Colonic mucosa (tissue), 4 donors: ENCODE results near the gene FBXL20. TPM values are rescaled to one million over a fixed set of nuclear protein-coding genes. Genes with fewer than 3 reads are reported as not detected.

Experiments used
- DNase-seq: peaks from one replicate; pipeline ENCODE4 v3.0.0-alpha.2; 2020
- H3K27ac ChIP-seq: fragments of 200-600 bp; one replicate; pipeline ENCODE4 v1.8.0; 2021
- H3K27me3 ChIP-seq: fragments of 200-600 bp; one replicate; pipeline ENCODE4 v1.8.0; 2021
- H3K36me3 ChIP-seq: fragments of 200-600 bp; one replicate; pipeline ENCODE4 v1.8.0; 2021
- H3K4me1 ChIP-seq: fragments of 200-600 bp; one replicate; pipeline ENCODE4 v1.8.0; 2021; ENCODE audit warnings: mild to moderate bottlenecking
- H3K4me3 ChIP-seq: fragments of 200-600 bp; one replicate; pipeline ENCODE4 v1.8.0; 2021
- H3K9ac ChIP-seq, 2 donors: one replicate each; pipeline ENCODE4 v1.7.0; 2013; ENCODE audit warnings: control low read depth in 2 of 2, low read depth in 2 of 2, low read length in 2 of 2
- H3K9me3 ChIP-seq: fragments of 200-600 bp; one replicate; pipeline ENCODE4 v1.8.0; 2021
- CTCF ChIP-seq: fragments of 200-600 bp; IDR thresholded peaks from one replicate; pipeline ENCODE4 v1.8.0; 2022; ENCODE audit warnings: antibody characterized with exemption, mild to moderate bottlenecking
- intact Hi-C: fragments of 100-400 bp; cut with DNase I; formaldehyde crosslinking; loops from one replicate; pipeline ENCODE4 v1.14.1; 2022
- total RNA-seq, 2 donors: library from RNA; stranded (reverse); fragmentation: NEBNext Ultra II Directional in 1 of 2; extraction: Animal tissue kit (Norgen Biotek cat#: 25700) in 1 of 2; gene quantifications; one replicate each; pipeline ENCODE4 v1.2.1, GENCODE V29; 2021
- donor health status: healthy.
- donor health status: DM: no; HTN: no; CAD: no.
- donor health status: DM: no; HTN: no; CAD: no.

Gene FBXL20
- total RNA-seq, 2 donors from 2014 or later, result 12.5 to 22.2 TPM

- no peak for TF ChIP-seq CTCF
- Histone ChIP-seq H3K9me3 (no peaks in the 10 kb centered on the region), H3K27me3 (no peaks in the 10 kb centered on the region), H3K27ac (no peak overlapping the region), H3K36me3 (no peaks in the 10 kb centered on the region), H3K4me3 (no peak overlapping the region), H3K9ac (no peak overlapping the region), H3K4me1 (no peaks in the 10 kb centered on the region)
- intact Hi-C loops, result no loop called here
- no peak for DNase-seq
Observed at GRCh38 chr17:39359994-39360393, 41.4 kb downstream of the FBXL20 start.

DNA sequence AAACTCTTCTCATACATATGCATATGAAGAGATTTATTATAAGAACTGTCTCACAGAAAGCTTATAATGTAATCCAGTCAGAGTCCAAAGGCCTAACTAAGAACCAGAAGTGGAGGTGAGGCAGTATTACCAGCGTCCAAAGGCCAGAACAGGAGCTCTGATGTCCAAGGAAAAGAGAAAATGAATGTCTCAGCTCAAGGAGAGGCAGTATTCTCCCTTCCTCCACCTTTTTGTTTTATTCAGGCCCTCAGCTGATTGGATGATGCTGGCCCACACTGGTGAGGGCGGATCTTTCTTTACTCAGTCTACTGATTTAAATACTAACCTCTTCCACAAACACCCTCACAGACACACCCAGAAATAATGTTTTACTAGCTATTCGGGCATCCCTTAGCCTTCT lies 43.4 kb downstream of the FBXL20 start:
- no peak for TF ChIP-seq CTCF
- peak; percentile 69 for DNase-seq
- intact Hi-C loops, result no loop called here
- no peak overlapping the region for H3K4me3 ChIP-seq
- no peaks in the 10 kb centered on the region for H3K9me3 ChIP-seq
- H3K9ac ChIP-seq, result no peak overlapping the region
- no peaks in the 10 kb centered on the region for H3K27me3 ChIP-seq
- no peaks in the 10 kb centered on the region for H3K4me1 ChIP-seq
- no peaks in the 10 kb centered on the region for H3K36me3 ChIP-seq
- peak overlapping the region; percentile 62 for H3K27ac ChIP-seq

DNA sequence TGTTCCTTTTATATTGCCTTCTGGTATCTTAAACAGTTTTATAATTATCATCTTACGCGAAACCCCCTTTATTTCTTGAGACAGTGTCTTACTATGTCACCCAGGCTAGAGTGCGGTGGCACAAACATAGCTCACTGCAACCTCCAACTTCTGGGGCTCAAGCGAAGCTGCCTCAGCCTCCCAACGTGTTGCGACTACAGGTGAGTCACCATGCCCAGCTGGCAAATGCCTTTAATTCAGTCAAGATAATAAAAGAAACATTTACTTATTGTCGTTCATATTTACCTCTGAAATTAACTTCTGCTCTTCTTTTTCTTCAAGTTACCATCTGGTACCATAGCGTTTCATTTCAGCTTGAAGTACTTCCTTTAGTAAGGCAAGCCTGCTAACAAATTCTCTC lies 43.9 kb downstream of the FBXL20 start:
- no peak overlapping the region for H3K4me3 ChIP-seq
- intact Hi-C loops, result no loop called here
- no peak overlapping the region for H3K9ac ChIP-seq
- TF ChIP-seq CTCF, result no peak
- H3K36me3 ChIP-seq, result no peaks in the 10 kb centered on the region
- peak overlapping the region; percentile 62 for H3K27ac ChIP-seq
- no peaks in the 10 kb centered on the region for H3K9me3 ChIP-seq
- DNase-seq, result no peak
- no peaks in the 10 kb centered on the region for H3K4me1 ChIP-seq
- no peaks in the 10 kb centered on the region for H3K27me3 ChIP-seq

DNA sequence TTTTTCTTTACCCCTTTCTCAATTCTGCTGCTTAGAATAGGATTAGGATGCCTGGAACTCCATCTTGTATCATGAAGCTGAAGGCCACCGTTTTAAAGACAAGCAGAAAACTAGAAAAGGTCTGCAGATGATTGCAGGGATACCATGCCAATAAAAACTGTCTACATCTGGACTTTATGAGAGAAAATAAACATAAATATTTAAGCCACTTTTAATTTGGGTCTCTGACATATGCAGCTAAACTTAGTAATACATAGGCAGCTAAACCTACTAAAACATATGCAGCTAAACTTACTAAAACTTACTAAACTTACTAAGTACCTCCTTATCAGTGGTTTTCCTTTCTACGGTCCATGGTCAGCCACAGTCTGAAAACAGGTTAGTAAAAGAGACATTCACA lies 48.4 kb downstream of the FBXL20 start:
- Histone ChIP-seq H3K27me3 (no peaks in the 10 kb centered on the region), H3K4me1 (no peaks in the 10 kb centered on the region), H3K9me3 (no peaks in the 10 kb centered on the region), H3K27ac (no peak overlapping the region), H3K4me3 (no peak overlapping the region), H3K9ac (peak overlapping the region in 1 of 2 donors; percentile 26), H3K36me3 (no peaks in the 10 kb centered on the region)
- TF ChIP-seq CTCF, result no peak
- intact Hi-C loops, result no loop called here
- DNase-seq, result no peak

DNA sequence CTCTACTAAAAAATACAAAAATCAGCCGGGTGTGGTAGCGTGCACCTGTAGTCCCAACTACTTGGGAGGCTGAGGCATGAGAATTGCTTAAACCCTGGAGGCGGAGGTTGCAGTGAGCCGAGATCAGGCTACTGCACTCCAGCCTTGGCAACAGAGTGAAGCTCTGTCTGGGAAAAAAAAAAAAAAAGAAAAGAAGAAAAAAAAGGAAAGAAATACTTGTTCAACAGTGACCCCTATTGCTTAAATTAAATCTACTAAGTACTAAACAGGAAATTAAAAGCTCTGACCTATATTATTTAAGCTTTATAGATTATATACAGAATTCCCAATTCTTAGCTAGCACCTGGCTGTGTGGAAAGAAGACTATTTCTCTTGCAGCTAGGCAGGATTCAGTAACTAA lies 48.9 kb downstream of the FBXL20 start:
- no peak overlapping the region for H3K4me3 ChIP-seq
- H3K4me1 ChIP-seq, result no peaks in the 10 kb centered on the region
- intact Hi-C loops, result no loop called here
- peak overlapping the region in 1 of 2 donors; percentile 26 for H3K9ac ChIP-seq
- no peak for TF ChIP-seq CTCF
- no peaks in the 10 kb centered on the region for H3K27me3 ChIP-seq
- no peaks in the 10 kb centered on the region for H3K36me3 ChIP-seq
- H3K9me3 ChIP-seq, result no peaks in the 10 kb centered on the region
- no peak for DNase-seq
- no peak overlapping the region for H3K27ac ChIP-seq

DNA sequence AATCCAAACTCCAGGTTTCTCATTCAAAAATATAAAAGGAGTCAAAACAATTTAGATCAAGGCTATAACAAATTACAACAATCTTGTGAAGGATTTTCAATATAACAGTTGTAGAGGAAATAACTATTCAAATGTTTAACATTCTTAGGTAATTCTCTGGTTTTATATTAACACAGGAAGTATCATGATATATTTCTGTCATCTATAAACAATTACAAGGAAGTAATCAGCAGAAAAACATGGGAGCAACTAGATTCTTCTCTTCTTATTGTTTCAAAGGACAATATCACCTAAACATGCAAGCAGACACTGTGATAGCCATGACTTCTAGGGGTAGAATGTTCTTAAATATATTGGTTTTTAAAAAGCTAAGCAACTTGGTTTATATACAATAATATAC lies 49.9 kb downstream of the FBXL20 start:
- H3K27me3 ChIP-seq, result no peaks in the 10 kb centered on the region
- intact Hi-C loops, result no loop called here
- no peak for TF ChIP-seq CTCF
- no peak overlapping the region for H3K9ac ChIP-seq
- no peak overlapping the region for H3K4me3 ChIP-seq
- no peak for DNase-seq
- H3K27ac ChIP-seq, result peak overlapping the region; percentile 31
- H3K9me3 ChIP-seq, result no peaks in the 10 kb centered on the region
- no peaks in the 10 kb centered on the region for H3K36me3 ChIP-seq
- no peaks in the 10 kb centered on the region for H3K4me1 ChIP-seq
